H9 (cell line): Measurements from ENCODE around the gene CALHM4. TPM values are rescaled to one million over a fixed set of nuclear protein-coding genes. Genes with fewer than 3 reads are reported as not detected.

Experiments used
- DNase-seq: peaks from one replicate; pipeline ENCODE4 v3.0.0-alpha.2; 2017
- H2AFZ ChIP-seq: one replicate; pipeline ENCODE4 v1.6.1; 2013; ENCODE audit warnings: mild to moderate bottlenecking, low read length, control low read depth, moderate library complexity
- H2AK5ac ChIP-seq: 2 replicates; pipeline ENCODE4 v1.6.1; 2013; ENCODE audit warnings: low read length, control low read depth, mixed read lengths; ENCODE audit not compliant: insufficient read length
- H2BK120ac ChIP-seq: one replicate; pipeline ENCODE4 v1.6.1; 2013; ENCODE audit warnings: low read depth, mild to moderate bottlenecking, low read length, control low read depth, inconsistent platforms; ENCODE audit not compliant: poor library complexity, severe bottlenecking
- H2BK12ac ChIP-seq: 2 replicates; pipeline ENCODE4 v1.6.1; 2013; ENCODE audit warnings: low read length, control low read depth, mixed read lengths, low read depth; ENCODE audit not compliant: insufficient read length
- H2BK15ac ChIP-seq: 2 replicates; pipeline ENCODE4 v1.6.1; 2013; ENCODE audit warnings: low read depth, low read length, control low read depth
- H2BK20ac ChIP-seq: one replicate; pipeline ENCODE4 v1.6.1; 2013; ENCODE audit warnings: low read depth, mild to moderate bottlenecking, low read length, control low read depth, inconsistent platforms; ENCODE audit not compliant: poor library complexity, severe bottlenecking
- H2BK5ac ChIP-seq: 2 replicates; pipeline ENCODE4 v1.6.1; 2013; ENCODE audit warnings: low read length, control low read depth, mixed read lengths; ENCODE audit not compliant: insufficient read length
- H3K14ac ChIP-seq: 2 replicates; pipeline ENCODE4 v1.6.1; 2013; ENCODE audit warnings: low read length, control low read depth; ENCODE audit not compliant: insufficient read depth
- H3K18ac ChIP-seq: 2 replicates; pipeline ENCODE4 v1.6.1; 2013; ENCODE audit warnings: low read depth, mild to moderate bottlenecking, mixed read lengths, low read length, control low read depth; ENCODE audit not compliant: insufficient read length
- H3K23ac ChIP-seq: 2 replicates; pipeline ENCODE4 v1.6.1; 2013; ENCODE audit warnings: low read length, control low read depth, mixed read lengths, low read depth; ENCODE audit not compliant: insufficient read length
- H3K23me2 ChIP-seq: 2 replicates; pipeline ENCODE4 v1.6.1; 2013; ENCODE audit warnings: low read depth, mild to moderate bottlenecking, mixed read lengths, low read length, control low read depth; ENCODE audit not compliant: insufficient read length, poor library complexity, severe bottlenecking
- H3K27ac ChIP-seq: 2 replicates; pipeline ENCODE4 v1.5.1; 2013; ENCODE audit warnings: low read length, control low read depth, mixed read lengths, low read depth; ENCODE audit not compliant: insufficient read length
- H3K27me3 ChIP-seq: 2 replicates; pipeline ENCODE4 v1.6.1; 2013; ENCODE audit warnings: low read length, control low read depth, inconsistent platforms; ENCODE audit not compliant: insufficient read depth
- H3K4ac ChIP-seq: 2 replicates; pipeline ENCODE4 v1.6.1; 2013; ENCODE audit warnings: low read depth, mild to moderate bottlenecking, control low read depth, inconsistent platforms, low read length, moderate library complexity
- H3K4me1 ChIP-seq: 2 replicates; pipeline ENCODE4 v1.6.1; 2013; ENCODE audit warnings: low read length, control low read depth, inconsistent platforms; ENCODE audit not compliant: insufficient read depth
- H3K4me2 ChIP-seq: 2 replicates; pipeline ENCODE4 v1.6.1; 2013; ENCODE audit warnings: low read length, control low read depth, mixed read lengths; ENCODE audit not compliant: insufficient read length, insufficient read depth
- H3K56ac ChIP-seq: 2 replicates; pipeline ENCODE4 v1.6.1; 2013; ENCODE audit warnings: low read depth, mild to moderate bottlenecking, mixed read lengths, low read length, control low read depth; ENCODE audit not compliant: insufficient read length
- H3K79me1 ChIP-seq: 2 replicates; pipeline ENCODE4 v1.6.1; 2013; ENCODE audit warnings: low read depth, mild to moderate bottlenecking, moderate library complexity, low read length, control low read depth, inconsistent platforms; ENCODE audit not compliant: insufficient read depth, poor library complexity, severe bottlenecking
- H3K79me2 ChIP-seq: 2 replicates; pipeline ENCODE4 v1.6.1; 2013; ENCODE audit warnings: low read length, control low read depth, inconsistent platforms; ENCODE audit not compliant: insufficient read depth
- H3K9ac ChIP-seq: 2 replicates; pipeline ENCODE4 v1.6.1; 2013; ENCODE audit warnings: low read length, control low read depth, mixed read lengths; ENCODE audit not compliant: insufficient read length; ENCODE audit errors: extremely low read depth
- H3K9me3 ChIP-seq: one replicate; pipeline ENCODE4 v1.6.1; 2013; ENCODE audit warnings: low read depth, low read length, inconsistent platforms; ENCODE audit not compliant: control insufficient read depth
- H3T11ph ChIP-seq: one replicate; pipeline ENCODE4 v1.6.1; 2013; ENCODE audit warnings: mild to moderate bottlenecking, low read length, control low read depth, inconsistent platforms
- H4K20me1 ChIP-seq: one replicate; pipeline ENCODE4 v1.6.1; 2013; ENCODE audit not compliant: control insufficient read depth, insufficient read length, insufficient read depth
- H4K5ac ChIP-seq: 2 replicates; pipeline ENCODE4 v1.6.1; 2013; ENCODE audit warnings: low read depth, mild to moderate bottlenecking, mixed read lengths, low read length, control low read depth; ENCODE audit not compliant: insufficient read length
- H4K8ac ChIP-seq: replicated peaks from 2 replicates; pipeline ENCODE4 v1.6.1; 2013; ENCODE audit warnings: low read length, control low read depth, mixed read lengths, low read depth; ENCODE audit not compliant: insufficient read length
- H4K91ac ChIP-seq: 2 replicates; pipeline ENCODE4 v1.6.1; 2013; ENCODE audit warnings: low read depth, mild to moderate bottlenecking, moderate library complexity, mixed read lengths, low read length, control low read depth; ENCODE audit not compliant: insufficient read length
- H3K27ac Mint-ChIP-seq, 3 experiments: 2 replicates in 2 of 3; 3 replicates in 1 of 3; pipeline ENCODE4 v1.8.0; 2020 to 2021; ENCODE audit warnings: mixed read lengths in 3 of 3, mild to moderate bottlenecking in 1 of 3, moderate library complexity in 1 of 3
- H3K27me3 Mint-ChIP-seq: 2 replicates; pipeline ENCODE4 v1.8.0; 2021; ENCODE audit warnings: low read depth, mild to moderate bottlenecking, moderate library complexity, mixed read lengths
- H3K36me3 Mint-ChIP-seq, 3 experiments: 2 replicates in 2 of 3; 3 replicates in 1 of 3; pipeline ENCODE4 v1.8.0; 2020 to 2021; ENCODE audit warnings: low read depth in 3 of 3, mixed read lengths in 3 of 3; ENCODE audit not compliant: insufficient read depth in 1 of 3
- H3K4me1 Mint-ChIP-seq, 2 experiments: 2 replicates each; pipeline ENCODE4 v1.8.0; 2020; ENCODE audit warnings: mixed read lengths in 2 of 2
- H3K4me3 Mint-ChIP-seq, 2 experiments: 2 replicates in 1 of 2; 3 replicates in 1 of 2; pipeline ENCODE4 v1.8.0; 2020 to 2021; ENCODE audit warnings: mild to moderate bottlenecking in 2 of 2, mixed read lengths in 2 of 2, moderate library complexity in 1 of 2
- H3K9me3 Mint-ChIP-seq, 2 experiments: 2 replicates in 1 of 2; 3 replicates in 1 of 2; pipeline ENCODE4 v1.8.0; 2020; ENCODE audit warnings: mild to moderate bottlenecking in 2 of 2, mixed read lengths in 2 of 2, moderate library complexity in 1 of 2
- CTCF ChIP-seq: fragments of 200-600 bp; sonication (generic); conservative IDR thresholded peaks from 3 replicates; pipeline ENCODE4 v1.8.0; 2021; ENCODE audit warnings: antibody characterized with exemption, mild to moderate bottlenecking
- WGBS: extraction: QIAGEN DNeasy Blood & Tissue Kit; methylation state at CpG from one replicate; pipeline ENCODE4 v1.1.7; 2013; ENCODE audit warnings: missing lambda C conversion rate, low lambda C conversion rate, mixed read lengths; ENCODE audit not compliant: insufficient read length; ENCODE audit errors: extremely low coverage; 5-methylcytosine and 5-hydroxymethylcytosine counted together
- total RNA-seq: library from RNA; stranded (reverse); gene quantifications from 2 replicates; pipeline ENCODE4 v1.2.1, GENCODE V29; 2021

CALHM4 gene
- total RNA-seq, 1 experiment from 2014 or later = not detected

- no peak overlapping the region for H2BK15ac ChIP-seq
- no peak overlapping the region for H3T11ph ChIP-seq
- no peak overlapping the region for H2BK20ac ChIP-seq
- peak overlapping the region; percentile 76 for H2AFZ ChIP-seq
- peak overlapping the region; percentile 3 to 82 (median 74); a peak in 3 of 7 replicates for H3K27ac Mint-ChIP-seq
- H2BK120ac ChIP-seq = no peak overlapping the region
- H2BK5ac ChIP-seq = no peak overlapping the region
- H3K4ac ChIP-seq = no peak overlapping the region
- no peak overlapping the region for H2AK5ac ChIP-seq
- peaks cover 0 to 7% of the 10 kb centered on the region in 2 experiments; a peak in 3 of 5 replicates for H3K9me3 Mint-ChIP-seq
- no peak overlapping the region for H4K91ac ChIP-seq
- no peaks in the 10 kb centered on the region for H3K79me2 ChIP-seq
- no peak overlapping the region for H3K4me2 ChIP-seq
- peak overlapping the region; percentile 34 for H4K5ac ChIP-seq
- H3K14ac ChIP-seq = no peak overlapping the region
- H3K23ac ChIP-seq = no peak overlapping the region
- TF ChIP-seq CTCF = no peak
- no peaks in the 10 kb centered on the region for H3K23me2 ChIP-seq
- no peak overlapping the region for H3K56ac ChIP-seq
- H3K18ac ChIP-seq = peak overlapping the region; percentile 35
- H3K9me3 ChIP-seq = no peaks in the 10 kb centered on the region
- DNase-seq = no peak
- H3K27me3 ChIP-seq = no peaks in the 10 kb centered on the region
- no peak overlapping the region for H3K4me3 Mint-ChIP-seq
- H3K79me1 ChIP-seq = no peaks in the 10 kb centered on the region
- WGBS = no CpG with 5 or more reads among the region's 4 CpGs
- peaks cover 4% of the 10 kb centered on the region; the same call in 1 of the 2 replicates for H3K4me1 ChIP-seq
- no peaks in the 10 kb centered on the region for H4K20me1 ChIP-seq
- no peak overlapping the region for H2BK12ac ChIP-seq
- H3K27me3 Mint-ChIP-seq = no peaks in the 10 kb centered on the region; the same call in 1 of the 2 replicates
- H3K4me1 Mint-ChIP-seq = peaks cover 11 to 18% of the 10 kb centered on the region in 2 experiments
- no peak overlapping the region for H4K8ac ChIP-seq
- no peak overlapping the region for H3K27ac ChIP-seq
- H3K9ac ChIP-seq = no peak overlapping the region
- peaks cover 0 to 6% (median 2%) of the 10 kb centered on the region in 3 experiments; a peak in 1 of 7 replicates for H3K36me3 Mint-ChIP-seq
Measured at GRCh38 chr6:116512111-116512559, 41.4 kb upstream of the CALHM4 start.
